Retinal pigment epithelial cell (primary cell): ENCODE data around the gene NTSR1.

Experiments
- DNase-seq: peaks from one replicate; pipeline ENCODE4 v3.0.0-alpha.2; 2010; ENCODE audit warnings: low read depth
- H3K4me3 ChIP-seq: 2 replicates; pipeline ENCODE4 v1.5.1; 2011; ENCODE audit warnings: mild to moderate bottlenecking, low read length, control low read depth, moderate library complexity
- TF ChIP-seq, protein P1 (sequence below): conservative IDR thresholded peaks from 2 replicates; pipeline ENCODE4 v1.5.1; 2011; ENCODE audit warnings: low read depth, low read length, control low read depth, inconsistent platforms

Gene NTSR1

DNA sequence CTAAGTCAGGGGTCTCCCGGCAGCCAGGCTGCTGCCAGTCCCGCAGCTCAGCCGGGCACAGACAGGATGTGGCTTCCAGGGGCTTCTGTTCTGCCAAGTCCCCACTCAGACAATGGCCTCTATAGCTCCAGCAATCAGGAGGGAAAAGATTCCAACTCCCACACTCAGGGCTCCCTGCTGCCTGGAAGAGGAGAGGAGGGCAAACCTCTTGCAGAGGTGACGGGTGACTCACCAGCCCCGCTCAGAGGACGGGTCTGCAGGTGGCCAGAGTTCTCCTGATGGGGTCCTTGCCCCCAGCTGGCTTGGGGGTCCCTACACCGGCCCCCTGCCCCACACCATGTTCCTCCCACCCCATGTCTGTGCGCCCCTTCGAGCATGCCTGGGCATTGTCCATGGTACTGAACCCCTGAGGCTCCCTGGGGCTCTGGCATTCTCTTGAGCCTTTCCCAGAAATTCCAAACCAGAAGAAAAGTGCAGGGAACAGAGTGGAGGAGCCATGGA lies 32.6 kb downstream of the NTSR1 start:
- TF ChIP-seq, protein P1, sequence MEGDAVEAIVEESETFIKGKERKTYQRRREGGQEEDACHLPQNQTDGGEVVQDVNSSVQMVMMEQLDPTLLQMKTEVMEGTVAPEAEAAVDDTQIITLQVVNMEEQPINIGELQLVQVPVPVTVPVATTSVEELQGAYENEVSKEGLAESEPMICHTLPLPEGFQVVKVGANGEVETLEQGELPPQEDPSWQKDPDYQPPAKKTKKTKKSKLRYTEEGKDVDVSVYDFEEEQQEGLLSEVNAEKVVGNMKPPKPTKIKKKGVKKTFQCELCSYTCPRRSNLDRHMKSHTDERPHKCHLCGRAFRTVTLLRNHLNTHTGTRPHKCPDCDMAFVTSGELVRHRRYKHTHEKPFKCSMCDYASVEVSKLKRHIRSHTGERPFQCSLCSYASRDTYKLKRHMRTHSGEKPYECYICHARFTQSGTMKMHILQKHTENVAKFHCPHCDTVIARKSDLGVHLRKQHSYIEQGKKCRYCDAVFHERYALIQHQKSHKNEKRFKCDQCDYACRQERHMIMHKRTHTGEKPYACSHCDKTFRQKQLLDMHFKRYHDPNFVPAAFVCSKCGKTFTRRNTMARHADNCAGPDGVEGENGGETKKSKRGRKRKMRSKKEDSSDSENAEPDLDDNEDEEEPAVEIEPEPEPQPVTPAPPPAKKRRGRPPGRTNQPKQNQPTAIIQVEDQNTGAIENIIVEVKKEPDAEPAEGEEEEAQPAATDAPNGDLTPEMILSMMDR, result no peak
- DNase-seq, result no peak
- no peak overlapping the region for H3K4me3 ChIP-seq

DNA sequence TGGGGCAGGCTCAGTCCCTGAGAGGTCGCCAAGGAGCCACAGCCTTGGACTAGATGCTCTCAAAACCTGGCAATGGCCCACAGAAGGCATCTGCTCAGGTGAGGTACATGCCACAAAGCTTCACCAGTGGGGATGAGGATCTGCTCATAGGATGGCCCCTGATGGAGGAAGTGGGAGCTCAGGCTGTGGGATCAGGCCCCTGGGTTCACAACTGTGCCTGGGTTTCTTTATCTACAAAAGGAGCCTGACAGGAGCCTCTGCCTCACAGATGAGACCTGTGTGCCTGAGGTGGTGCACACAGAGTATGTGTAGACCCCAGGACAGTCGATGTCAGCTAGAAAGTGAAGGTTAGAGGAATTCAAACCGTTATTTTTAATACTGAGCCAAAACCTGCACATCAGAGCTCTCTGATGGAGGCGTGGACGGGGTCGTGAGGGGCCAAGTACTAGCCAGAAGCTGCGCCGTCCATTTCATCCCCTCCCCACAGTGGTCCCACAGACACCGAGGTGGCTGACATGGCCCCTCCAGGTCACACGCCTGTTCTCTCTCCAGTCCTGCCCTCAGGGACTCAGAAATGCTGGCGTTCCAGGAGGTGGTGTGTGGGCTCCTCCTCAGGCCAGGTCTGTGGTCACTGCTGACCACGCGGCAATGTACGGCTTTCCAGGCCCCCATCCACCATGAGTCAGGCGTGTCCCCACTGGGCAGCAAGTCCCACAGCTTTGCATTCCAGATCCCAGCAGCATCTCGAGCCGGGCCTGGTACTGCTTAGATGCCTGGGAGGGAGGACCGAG lies 33.3 kb downstream of the NTSR1 start:
- no peak for DNase-seq
- H3K4me3 ChIP-seq, result no peak overlapping the region
- TF ChIP-seq, protein P1, result no peak

DNA sequence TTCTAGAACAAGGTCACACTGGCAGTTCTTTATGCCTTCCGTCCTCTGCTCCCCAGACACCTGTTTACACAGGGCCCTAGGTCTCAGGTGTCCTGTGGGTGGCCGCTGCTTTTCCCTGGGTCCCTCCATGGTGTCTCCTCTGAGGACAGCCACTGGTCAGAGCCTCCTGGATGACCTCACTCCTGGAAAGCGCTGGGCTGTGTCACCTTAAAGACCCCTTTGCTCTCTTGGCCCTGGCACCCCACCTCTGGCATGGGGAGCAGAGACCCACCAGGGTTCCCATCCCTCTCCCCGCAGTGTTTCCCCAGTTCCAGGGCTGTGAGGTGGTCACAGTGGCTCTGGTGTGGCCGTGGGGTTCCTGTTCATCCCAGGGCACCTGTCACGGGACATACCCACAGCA lies 33.9 kb downstream of the NTSR1 start:
- DNase-seq, result no peak
- no peak overlapping the region for H3K4me3 ChIP-seq
- TF ChIP-seq, protein P1, result no peak

DNA sequence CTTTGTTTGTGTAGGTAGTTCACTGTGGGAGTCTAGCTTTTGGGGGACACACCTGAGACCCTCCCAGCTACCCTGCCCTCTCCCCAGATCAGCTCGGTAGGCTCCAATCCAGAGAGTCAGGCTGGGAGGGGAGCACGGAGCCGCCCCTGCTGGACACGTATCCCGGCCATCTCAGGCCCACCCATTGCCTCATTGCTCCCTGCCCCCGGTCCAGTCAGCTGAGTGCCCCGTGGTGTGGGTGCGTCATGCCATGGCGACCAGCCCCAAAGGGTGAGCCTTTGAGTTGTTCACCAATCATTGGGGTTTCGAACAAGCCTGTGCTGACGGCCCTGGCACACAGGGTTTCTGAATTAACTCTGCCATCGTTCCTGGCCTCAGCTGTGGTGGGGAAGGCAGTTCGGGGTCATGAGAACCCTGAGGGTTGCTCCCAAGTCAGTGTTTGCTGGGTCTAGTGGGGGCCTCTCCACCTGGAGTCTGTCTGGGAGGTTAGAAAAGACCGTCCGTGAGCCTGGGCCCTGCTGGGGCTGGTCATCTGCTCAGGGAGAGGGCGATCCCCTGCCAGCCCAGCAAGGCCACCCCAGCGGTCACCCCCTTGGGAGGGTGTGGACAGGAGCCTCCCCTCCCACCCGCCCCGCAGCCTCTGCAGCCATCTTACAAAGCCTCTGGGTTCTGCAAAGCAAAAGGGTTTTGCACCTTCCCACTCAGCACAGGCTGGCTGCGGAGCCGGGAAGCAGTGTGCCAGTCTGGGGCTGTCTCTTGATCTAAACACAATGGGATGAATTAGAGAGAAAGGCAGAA lies 34.5 kb downstream of the NTSR1 start:
- TF ChIP-seq, protein P1, result no peak
- DNase-seq, result no peak
- H3K4me3 ChIP-seq, result no peak overlapping the region

DNA sequence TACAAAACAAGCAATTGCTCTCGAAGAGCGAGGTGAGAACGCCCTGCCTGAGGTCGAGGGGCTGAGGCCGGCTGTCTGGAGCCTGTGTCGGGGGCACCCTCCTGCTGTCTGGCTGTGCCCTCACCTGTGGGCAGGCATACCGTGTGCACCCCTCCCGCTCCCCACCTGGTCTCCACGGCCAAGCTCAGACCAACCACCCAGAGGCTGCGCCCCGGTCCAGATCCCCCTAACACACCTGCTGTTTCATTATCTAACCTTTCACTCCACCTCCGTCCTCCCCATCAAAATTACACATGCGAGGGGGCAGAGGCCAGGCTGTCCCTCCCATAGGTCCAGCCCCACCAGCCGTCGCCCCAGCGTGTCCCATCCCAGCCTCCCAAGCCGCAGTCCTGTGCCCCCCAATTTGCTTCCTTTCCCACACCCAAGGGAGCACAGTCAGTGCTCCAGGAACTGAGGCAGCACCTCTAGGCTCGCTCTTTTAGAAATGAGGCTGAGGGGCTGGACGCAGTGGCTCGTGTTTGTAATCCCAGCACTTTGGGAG lies 35.2 kb downstream of the NTSR1 start:
- no peak for DNase-seq
- TF ChIP-seq, protein P1, result no peak
- no peak overlapping the region for H3K4me3 ChIP-seq

DNA sequence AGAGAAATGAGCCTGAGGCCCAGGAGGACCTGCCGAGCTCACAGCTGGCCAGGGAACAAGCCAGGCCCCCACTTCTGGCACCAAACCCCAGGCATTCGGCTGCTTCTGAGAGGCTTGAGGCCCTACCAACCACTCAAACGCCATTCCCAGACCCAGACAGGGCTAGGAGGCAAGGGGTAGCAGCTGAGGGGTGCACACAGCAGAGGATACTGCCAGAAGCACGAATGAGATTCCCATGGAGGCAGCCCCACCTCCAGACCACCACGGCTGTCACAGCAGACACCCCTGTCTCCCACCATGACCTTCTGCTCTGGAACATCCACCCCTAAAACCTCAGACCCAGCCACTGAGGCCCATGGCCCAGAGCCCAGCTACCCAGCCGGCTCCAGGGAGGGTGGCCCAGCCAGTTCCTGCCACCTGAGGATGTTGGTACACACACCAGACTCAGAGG lies 36.1 kb downstream of the NTSR1 start:
- DNase-seq, result no peak
- no peak overlapping the region for H3K4me3 ChIP-seq
- TF ChIP-seq, protein P1, result no peak
